GM21528 (cell line): ENCODE data around the gene LMBR1.
"Not testable (repeated sequence)": the region's sequence is repeated elsewhere in the genome, so short reads cannot be mapped to it uniquely, and the experiment has no call there.

Experiments used
- ATAC-seq: cut with Tn5 transposase; IDR thresholded peaks from one replicate; pipeline ENCODE4 v1.9.1; 2021; ENCODE audit warnings: mild to moderate bottlenecking, moderate library complexity; ENCODE audit not compliant: unreplicated experiment, low FRiP score

LMBR1 gene

DNA sequence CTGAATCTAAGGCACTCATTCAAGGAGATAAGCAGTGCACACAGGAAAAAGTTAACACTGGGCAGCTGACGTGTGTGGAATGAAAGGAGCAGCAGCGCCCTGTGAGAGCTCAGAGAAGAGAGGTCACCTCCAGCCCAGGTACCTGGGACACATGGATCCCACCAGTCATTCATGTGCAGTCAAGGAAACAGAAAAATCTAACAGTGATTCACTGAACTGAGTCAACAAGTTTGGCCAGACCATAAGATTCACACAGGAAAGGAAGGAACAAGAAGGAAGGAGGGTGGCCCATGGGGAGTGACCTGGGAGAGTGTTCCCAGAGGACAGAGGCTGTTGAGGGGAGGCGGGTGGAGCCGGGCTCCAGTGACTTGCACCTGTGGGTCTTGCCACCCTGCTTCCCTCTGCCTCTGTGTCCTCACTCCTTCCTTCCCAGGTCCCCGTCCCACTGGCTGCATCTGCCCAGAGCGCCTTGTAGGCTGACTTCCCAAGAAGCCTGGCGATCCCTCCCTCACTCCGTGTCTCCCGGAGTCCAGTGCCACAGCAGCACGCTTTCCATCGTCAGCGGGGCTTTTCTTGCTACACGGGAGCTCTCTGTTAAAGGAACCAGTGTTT lies 224.7 kb downstream of the LMBR1 start:
- ATAC-seq, result no peak

DNA sequence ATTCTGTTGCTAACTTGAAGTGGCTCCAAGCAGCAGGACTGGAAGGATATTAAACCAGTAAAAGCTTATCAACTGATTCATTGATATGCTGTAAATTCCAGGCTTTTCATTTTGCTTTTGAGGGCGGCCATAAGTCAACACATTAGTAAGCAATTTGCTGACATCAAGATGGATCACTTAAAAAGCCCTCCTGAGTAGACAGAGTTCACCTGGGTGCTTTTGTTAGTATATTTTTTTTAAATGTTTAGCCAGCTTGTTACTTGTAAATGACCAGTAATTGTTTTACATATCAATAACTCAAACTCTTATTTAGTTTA lies 225.9 kb downstream of the LMBR1 start:
- ATAC-seq, result no peak

- ATAC-seq, result no peak
Observed at GRCh38 chr7:156666368-156667109, 226.4 kb downstream of the LMBR1 start.

- ATAC-seq, result no peak
Observed at GRCh38 chr7:156665101-156665500, 227.9 kb downstream of the LMBR1 start.

DNA sequence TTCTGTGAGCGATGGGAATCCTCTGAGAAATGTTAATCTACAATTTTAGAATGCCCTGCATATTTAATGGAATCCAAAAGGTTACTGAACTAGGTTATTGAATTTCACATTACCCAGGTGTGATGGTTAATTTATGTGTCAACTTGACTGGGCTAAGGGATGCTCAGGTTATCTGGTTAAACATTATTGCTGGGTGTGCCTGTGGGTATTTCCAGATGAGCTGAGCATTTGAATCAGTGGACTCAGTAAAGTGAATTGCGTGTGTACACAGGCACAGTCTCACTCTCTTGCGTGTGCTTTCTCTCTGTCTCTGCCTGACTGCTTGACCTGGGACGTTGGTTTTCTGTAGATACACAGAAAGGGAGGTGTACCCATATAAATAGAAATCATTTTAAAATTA lies 230.7 kb downstream of the LMBR1 start:
- no peak for ATAC-seq

- ATAC-seq, result no peak
Observed at GRCh38 chr7:156661637-156662036, 231.3 kb downstream of the LMBR1 start.

DNA sequence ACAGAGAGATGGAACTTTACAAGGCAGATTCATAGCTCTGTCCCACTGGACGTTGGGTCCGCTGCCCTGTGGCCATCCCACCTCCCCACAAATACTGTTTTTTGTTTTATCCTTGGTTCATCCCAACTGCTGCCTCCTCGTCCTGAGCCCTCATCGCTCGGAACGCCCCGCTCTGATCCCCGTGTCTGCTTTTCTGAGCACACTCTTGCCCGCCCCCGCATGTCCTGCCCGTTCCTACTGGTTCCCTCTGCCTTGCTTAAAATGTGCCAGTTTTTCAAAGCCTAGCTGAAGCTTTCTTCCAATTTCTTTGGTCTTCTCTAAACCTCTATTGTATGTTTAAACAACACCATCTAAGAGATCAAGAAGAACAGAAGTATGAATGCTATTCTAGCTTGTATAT lies 233.0 kb downstream of the LMBR1 start:
- ATAC-seq, result no peak

GRCh38 chr7:156659203-156659602 lies 233.8 kb downstream of the LMBR1 start:
- ATAC-seq, result no peak

GRCh38 chr7:156657681-156658080 lies 235.3 kb downstream of the LMBR1 start:
- ATAC-seq, result no peak

GRCh38 chr7:156656598-156656997 lies 236.4 kb downstream of the LMBR1 start:
- no peak for ATAC-seq

DNA sequence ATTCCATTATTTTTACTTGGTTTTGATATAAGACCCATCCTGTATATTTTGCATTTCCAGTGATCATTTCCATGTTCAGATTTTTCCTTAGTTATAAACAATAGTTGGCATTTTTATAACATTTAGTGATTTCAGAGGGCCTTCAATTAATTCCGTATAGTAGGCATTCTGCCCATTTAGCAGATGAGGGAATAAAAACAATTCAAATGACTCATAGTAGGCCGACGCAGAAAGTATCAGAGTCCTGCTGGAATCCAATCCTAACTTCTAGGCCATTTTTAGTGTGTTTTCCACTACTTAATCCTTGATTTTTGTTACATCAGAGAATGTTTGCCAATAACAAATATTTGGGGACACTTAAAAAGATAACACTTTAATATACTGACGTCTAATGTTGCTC lies 237.0 kb downstream of the LMBR1 start:
- no peak for ATAC-seq

DNA sequence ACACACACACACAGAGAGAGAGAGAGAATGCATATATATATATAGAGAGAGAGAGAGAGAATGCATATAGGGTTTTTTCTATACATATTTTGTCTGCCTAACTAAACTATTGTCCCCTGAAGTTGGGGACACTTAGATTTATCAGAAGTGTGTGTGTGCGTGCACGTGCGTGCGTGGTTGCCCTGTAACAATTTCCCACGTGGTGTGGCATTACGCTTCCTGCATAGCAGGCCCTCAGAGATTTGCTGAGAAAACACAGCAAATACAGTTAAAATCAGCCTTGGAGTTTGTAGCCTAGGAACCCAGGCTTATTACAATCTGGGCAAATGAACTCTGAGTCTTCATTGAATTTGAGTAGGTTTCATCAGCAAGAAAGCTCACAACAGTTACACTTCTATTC lies 237.7 kb downstream of the LMBR1 start:
- no peak for ATAC-seq

- no peak for ATAC-seq
Observed at GRCh38 chr7:156654511-156655234, 238.3 kb downstream of the LMBR1 start.

- ATAC-seq, result no peak
Observed at GRCh38 chr7:156652886-156653568, 240.0 kb downstream of the LMBR1 start.

GRCh38 chr7:156651474-156651873 lies 241.5 kb downstream of the LMBR1 start:
- ATAC-seq, result no peak

DNA sequence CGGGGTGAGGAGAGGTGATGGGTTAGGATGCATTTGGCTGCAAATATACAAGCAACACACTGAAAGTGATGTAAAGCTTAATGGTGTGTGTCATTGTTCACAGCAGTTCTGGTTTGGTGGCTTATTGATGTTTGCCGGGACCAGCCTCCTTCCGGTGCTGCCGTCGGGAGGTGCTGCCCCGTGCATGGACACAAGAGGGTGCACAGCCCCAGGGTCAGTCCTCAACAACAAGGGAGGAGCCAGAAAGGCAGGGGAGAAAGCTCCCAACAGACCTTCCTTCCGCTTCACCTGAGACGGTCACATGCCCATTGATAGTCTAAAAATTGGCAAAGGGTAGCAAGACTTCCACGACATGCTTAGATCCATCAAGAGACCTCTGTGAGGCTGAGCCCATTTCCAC lies 242.9 kb downstream of the LMBR1 start:
- no peak for ATAC-seq

DNA sequence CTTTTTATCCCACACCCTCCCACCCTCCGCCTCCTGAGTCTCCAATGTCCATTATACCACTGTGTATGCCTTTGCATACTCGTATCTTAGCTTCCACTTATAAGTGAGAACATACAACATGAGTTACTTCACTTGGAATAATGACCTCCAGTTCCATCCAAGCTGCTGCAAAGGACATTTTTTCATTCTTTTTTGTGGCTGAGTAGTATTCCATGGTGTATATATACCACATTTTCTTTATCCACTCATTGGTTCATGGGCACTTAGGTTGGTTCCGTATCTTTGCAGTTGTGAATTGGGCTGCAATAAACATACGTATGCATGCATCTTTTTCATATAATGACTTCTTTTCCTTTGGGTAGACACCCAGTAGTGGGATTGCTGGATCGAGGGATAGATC lies 245.7 kb downstream of the LMBR1 start:
- ATAC-seq, result not testable (repeated sequence)

- ATAC-seq, result no peak
Observed at GRCh38 chr7:156642306-156643045, 250.5 kb downstream of the LMBR1 start.

- ATAC-seq, result peak; percentile 63
Observed at GRCh38 chr7:156640949-156641485, 252.0 kb downstream of the LMBR1 start.

GRCh38 chr7:156640257-156640948 lies 252.6 kb downstream of the LMBR1 start, which contains the start of gene RNF32:
TSS of gene RNF32 (plus strand) at chr7:156640774. CDS start at chr7:156643878, 3,104 bp downstream.
- ATAC-seq, result peak; percentile 87
